Stimulated activated CD4-positive, alpha-beta T cell treated with anti-CD3 and anti-CD28 coated beads, Interleukin-2, amount 100 ng/mL, for 4 hours (primary cell): ENCODE results near the gene TPRN.

Source experiments
- DNase-seq: peaks from one replicate; pipeline ENCODE4 v3.0.0-alpha.2; 2020; ENCODE audit warnings: low read depth

The TPRN gene

DNA sequence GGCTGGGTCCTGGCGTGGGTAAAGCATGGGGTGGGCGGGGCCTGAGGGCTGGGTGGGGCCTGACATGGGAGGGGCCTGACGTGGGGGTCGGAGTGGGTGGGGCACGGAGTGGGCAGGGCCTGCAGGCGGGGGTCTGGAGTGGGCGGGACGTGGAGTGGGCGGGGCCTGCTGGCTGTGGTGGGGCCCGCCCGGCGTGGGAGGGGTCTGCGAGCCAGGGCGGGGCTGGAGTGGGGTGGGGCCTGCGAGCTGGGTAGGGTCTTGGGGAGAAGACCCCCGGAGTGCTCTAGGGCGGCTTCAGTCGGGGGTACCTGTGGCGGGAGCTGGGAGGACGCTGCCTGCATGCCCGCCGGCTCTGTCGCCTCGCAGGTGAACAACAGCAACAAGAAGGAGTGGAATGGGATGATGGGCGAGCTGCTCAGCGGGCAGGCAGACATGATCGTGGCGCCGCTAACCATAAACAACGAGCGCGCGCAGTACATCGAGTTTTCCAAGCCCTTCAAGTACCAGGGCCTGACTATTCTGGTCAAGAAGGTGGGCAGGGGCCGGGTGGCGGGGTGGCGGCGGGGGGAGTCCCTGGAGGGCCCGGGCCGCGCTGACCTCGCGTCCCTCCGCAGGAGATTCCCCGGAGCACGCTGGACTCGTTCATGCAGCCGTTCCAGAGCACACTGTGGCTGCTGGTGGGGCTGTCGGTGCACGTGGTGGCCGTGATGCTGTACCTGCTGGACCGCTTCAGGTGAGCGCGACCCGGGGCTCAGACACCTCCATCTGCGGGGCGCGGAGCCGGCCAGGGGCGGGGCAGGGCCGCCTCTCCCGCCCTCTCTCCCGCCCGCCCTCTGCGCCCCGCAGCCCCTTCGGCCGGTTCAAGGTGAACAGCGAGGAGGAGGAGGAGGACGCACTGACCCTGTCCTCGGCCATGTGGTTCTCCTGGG is 38.7 kb downstream of the TPRN start:
- DNase-seq: no peak

DNA sequence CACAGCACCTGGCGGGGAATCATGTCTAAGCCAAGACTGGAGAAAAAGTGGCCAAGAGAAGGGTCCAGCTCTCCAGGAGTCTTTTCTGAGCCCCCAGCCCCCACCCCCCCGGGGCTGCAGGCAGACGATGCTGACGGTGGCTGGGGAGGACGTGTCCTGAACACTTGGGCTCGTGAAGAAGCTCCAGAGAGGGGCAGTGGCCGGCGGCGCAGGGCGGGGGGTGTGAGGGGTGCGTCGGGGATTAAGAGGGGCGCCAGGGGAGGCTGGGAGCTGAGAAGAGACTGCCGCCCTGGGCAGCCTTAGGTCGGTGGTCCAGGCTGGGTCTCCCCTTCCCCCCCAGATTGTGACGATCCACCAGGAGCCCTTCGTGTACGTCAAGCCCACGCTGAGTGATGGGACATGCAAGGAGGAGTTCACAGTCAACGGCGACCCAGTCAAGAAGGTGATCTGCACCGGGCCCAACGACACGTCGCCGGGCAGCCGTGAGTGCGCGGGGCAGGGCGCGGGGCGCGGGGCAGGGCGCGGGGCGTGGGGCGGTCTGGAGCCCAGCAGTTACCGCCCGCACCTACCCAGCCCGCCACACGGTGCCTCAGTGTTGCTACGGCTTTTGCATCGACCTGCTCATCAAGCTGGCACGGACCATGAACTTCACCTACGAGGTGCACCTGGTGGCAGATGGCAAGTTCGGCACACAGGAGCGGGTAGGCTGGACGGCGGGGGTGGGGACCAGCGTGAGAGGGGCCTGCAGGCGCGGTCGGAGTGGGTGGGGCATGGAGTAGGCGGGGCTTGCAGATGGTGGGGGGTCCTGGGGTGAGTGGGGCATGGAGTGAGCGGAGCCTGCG is 39.6 kb downstream of the TPRN start:
- no peak for DNase-seq

DNA sequence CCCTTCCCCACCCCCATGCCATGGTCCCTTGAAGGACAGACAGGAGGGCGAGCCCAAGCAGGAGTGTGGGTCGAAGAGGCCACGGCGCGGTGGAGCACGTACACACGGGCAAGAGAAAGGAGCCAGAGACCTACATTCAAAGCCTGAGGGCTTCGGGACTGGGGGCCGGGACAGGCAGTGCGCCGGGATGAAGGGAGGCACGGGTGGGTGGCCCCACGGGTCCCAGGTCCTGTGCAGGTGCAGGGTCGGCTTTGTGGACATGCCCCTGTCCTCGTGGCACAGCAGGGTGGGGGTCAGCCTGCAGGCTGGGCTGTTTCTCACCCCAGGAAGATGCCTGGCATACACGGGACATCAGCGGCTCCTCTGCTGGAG is 40.5 kb downstream of the TPRN start:
- no peak for DNase-seq

DNA sequence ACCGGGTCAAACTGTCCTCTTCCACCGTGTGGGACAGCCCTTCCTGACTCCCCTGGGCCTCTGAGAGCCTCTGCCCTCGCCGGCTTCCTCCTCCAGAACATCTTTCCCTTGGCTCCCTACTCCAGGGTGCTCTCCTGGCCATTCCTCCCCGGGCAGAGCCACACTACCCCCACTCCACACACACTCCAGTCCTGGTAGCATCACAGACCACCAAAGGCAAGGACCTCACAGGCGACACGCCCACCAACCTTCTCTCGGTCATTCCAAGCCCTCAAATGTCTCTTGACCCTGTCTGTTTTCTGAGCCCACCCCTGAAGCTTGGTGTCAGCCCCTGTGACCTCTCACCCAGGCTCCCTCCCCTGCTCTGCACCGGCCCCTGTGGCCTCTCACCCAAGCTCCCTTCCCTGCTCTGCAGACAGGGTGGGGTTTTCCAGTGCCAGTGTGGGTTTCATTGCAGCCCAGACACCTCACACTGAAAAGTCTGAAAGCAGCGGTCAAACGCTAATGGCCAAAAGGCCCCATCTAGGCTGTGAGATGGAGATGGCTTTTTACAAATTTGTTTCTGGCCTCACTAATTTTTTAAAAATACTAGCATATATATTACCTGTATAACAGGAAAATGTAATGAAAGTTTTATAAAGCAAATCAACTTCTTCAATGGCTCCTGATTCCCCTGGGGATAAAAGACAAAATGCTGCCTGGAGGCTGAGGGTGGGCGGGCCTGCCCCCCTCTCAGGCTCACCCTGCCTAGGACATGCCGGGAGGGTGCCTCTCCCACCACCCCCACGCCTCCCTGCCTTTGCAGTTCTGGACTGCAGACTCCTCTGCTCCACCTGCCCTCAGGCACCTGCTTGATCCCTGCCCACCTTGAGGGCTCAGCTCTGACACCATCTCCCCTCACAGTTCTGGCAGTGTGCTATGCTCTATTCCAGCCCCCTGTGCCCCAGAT is 41.2 kb downstream of the TPRN start:
- no peak for DNase-seq

DNA sequence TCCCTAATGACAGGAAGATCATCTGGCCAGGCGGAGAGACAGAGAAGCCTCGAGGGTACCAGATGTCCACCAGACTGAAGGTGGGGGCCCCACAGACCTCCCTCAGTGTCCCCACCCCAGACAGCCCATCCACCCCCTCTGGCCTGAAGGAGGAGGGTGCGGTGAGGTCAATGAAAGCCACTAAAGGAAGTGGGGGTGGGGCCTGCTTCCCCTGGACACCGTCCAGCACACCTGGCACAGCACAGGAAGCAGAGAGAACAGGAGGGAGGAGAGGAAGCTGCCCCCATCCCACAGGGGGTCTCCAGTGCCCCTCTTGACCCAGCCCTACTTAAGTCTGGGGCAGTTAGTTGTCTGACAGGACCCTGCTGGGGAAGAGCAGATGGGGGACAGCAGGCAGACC is 41.9 kb downstream of the TPRN start:
- DNase-seq: no peak

DNA sequence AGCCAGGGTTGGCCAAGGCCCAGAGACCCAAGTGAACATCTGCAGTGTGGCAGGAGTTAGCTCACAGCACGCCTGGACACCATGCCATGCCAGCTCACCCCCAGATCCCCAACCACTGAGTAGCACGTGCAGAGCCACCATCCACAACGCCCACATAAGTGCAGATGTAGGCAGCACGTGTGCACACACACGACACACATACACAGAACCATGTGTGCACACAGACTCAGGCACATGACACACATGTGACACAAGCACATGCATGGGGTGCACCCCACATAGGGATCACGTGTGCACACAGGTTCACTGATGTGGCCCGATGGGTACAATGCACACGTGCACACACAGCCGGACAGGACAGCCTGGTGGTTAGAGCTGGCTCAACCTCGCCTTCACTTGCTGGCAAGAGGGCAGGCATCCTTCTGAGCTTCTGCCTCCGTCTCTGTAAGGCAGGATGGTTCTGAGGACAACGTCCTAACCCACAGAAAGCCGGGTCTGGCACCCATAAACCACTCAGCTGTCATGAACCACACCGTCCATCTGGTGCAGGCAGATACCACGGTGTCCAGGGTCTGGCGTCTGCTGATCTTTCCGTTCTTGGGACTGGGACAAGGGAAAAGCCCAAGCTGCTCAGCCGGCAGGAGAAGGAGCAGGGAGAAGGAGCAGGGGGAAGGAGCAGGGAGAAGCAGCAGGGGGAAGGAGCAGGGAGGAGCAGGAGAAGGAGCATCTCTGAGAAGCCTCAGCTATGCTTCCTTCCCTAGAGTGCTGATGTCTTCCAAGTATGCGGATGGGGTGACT is 42.7 kb downstream of the TPRN start:
- DNase-seq: no peak

DNA sequence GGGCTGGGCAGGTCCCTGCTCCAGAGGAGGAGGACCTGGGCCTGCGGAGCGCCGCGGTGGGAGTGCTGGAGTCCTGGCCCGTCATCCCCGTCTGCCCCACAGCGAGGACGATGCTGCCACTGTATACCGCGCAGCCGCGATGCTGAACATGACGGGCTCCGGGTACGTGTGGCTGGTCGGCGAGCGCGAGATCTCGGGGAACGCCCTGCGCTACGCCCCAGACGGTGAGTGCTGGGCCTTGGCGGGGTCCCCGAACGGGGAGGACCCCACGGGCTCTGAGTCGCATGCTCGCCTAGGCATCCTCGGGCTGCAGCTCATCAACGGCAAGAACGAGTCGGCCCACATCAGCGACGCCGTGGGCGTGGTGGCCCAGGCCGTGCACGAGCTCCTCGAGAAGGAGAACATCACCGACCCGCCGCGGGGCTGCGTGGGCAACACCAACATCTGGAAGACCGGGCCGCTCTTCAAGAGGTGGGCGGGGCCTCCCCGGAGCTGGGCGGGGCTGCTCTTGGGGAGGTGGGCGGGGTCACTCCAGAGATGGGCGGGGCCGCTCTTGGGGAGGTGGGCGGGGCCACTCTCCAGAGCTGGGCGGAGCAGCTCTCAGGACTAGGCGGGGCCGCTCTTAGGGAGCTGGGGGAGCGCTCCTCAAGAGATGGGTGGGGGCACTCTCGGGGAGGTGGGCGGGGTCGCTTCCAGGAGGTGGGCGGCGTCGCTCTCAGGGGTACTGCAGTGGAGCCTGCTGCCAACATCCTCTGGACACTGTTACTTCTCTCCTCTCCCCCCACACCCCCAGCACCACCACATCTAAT is 43.8 kb downstream of the TPRN start:
- DNase-seq: peak; percentile 74

DNA sequence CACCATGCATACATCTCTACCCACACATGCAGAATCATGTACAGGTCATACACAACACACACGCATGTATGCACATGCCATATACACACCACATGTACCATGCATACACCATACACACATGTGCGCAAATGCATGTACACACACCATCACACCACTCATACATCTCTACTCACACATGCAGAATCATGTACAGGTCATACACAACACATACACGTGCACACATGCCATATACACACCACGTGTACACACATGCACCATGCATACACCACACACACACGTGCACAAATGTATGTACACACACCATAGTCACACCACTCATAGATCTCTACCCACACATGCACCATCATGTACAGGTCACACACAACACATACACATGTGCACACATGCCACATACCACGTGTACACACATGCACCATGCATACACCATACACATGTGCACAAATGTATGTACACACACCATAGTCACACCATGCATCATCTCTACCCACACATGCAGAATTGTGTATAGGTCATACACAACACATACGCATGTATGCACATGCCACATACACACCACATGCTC is 47.6 kb downstream of the TPRN start:
- DNase-seq: no peak

DNA sequence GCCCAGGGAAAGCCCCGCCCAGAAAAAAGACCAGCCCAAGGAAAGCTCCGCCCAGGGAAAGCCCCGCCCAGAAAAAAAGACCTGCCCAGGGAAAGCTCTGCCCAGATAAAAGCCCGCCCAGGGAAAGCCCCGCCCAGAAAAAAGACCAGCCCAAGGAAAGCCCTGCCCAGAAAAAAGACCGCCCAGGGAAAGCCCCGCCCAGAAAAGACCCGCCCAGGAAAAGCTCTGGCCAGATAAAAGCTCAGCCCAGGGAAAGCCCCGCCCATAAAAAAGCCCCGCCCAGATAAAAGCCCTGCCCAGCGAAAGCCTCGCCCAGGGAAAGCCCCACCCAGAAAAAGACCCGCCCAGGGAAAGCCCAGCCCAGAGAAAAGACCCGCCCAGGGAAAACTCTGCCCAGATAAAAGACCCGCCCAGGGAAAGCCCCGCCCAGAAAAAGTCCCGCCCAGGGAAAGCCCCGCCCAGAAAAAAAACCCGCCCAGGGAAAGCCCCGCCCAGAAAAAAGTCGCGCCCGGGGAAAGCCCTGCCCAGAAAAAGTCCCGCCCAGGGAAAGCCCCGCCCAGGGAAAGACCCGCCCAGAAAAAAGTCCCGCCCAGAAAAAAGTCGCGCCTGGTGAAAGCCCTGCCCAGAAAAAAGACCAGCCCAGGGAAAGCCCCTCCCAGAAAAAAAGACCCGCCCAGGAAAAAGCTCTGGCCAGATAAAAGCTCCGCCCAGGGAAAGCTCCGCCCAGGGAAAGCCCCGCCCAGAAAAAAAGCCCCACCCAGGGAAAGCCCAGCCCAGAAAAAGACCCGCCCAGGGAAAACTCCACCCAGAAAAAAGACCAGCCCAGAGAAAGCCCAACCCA is 49.7 kb downstream of the TPRN start:
- DNase-seq: peak; percentile 20

DNA sequence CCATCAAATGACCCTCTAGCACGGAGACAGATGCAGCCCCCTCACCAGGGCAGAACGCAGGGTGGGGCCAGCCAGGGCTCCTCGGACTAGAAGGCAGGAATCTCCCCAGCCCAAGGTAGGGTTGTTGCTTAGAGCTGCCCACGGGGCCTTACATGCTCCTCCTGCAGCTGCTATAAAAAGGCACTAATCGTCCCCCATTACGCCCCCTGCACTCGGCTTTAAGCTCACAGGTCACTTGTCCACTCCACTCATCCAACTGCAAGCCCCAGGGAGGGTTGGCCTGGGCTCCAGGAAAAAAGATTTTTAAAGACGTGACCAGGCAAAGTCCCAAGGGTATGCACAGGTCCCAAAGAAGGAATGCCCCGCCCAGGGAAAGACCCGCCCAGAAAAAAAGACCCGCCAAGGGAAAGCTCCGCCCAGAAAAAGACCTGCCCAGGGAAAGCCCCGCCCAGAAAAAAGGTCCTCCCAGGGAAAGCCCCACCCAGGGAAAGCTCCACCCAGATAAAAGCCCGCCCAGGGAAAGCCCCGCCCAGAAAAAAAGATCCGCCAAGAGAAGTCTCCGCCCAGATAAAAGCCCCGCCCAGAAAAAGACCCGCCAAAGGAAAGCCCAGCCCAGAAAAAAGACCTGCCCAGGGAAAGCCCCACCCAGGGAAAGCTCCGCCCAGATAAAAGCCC is 50.5 kb downstream of the TPRN start:
- DNase-seq: no peak

DNA sequence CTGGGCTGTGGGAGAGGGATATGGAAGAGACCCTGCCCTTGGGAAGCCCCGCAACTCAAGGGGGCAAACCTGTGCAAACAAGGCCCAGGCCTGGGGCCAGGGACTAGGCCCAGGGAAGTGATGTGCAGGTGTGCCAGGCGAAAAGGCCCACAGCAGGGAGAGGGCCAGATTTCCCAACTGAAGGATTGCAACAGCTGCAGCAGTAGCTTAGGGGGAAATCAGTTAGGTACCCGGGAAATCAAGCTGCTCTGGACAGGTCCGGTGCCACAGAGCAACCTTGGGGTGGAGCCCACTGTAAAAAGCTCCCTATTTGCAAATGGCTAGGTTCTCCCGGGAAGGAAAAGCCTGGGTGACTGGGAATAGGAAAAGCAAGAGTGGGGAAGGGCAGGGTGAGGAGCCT is 51.2 kb downstream of the TPRN start:
- DNase-seq: no peak

DNA sequence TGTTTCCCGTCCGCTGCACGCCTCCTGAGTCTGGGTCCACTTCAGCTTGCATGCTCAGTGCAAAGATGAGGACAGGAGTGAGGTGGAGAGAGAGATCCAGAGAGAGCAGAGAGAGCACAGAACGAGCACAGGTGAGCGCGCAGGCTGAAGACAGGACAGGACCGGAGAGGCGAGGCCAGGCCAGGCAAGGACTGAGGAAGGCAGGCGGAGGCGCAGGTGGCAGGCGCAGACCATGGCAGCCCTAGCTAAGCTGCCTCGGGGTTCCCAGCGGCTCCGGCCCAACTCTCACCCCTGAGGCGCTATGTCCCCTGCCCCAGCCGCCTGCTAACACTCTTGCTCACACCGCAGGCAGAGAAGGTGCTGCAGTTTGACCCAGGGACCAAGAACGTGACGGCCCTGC is 51.9 kb downstream of the TPRN start:
- no peak for DNase-seq

DNA sequence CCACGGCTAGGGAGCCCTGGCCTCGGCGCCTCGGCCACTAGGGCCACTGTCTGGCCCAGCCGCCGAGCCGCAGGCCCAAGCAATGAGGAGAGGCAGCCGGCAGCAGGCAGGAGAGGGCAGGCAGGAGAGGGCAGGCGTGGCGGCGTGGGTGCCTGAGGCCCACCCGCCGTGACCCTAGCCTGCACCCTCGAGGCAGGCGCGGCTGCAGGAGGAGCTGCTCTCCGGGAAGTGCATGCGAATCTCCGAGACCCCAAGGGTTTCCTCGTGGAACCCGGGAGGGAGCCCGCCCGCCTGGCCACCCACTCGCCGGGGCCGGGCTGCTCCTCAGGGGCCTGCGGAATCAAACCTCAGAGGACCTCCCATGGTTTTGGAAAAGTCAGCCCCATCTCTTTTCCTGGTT is 52.3 kb downstream of the TPRN start:
- no peak for DNase-seq

DNA sequence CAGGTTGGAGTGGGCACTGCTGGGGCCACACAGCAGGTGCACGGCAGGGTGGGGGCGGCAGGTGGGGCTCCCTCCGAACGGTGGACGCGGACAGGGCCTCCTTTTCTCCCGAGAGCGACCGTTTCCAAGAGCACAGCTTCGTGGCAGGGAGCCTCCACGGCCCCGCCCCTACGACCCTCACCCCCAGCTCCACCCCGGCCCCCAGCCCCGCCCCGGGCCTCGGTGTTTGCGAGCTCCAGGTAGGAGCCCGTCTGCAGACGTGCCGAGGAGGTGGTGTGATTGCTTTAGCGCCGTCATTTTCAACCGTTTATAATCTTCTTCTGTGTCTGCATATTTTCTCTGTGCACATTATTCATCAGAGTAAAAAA is 52.8 kb downstream of the TPRN start:
- no peak for DNase-seq

DNA sequence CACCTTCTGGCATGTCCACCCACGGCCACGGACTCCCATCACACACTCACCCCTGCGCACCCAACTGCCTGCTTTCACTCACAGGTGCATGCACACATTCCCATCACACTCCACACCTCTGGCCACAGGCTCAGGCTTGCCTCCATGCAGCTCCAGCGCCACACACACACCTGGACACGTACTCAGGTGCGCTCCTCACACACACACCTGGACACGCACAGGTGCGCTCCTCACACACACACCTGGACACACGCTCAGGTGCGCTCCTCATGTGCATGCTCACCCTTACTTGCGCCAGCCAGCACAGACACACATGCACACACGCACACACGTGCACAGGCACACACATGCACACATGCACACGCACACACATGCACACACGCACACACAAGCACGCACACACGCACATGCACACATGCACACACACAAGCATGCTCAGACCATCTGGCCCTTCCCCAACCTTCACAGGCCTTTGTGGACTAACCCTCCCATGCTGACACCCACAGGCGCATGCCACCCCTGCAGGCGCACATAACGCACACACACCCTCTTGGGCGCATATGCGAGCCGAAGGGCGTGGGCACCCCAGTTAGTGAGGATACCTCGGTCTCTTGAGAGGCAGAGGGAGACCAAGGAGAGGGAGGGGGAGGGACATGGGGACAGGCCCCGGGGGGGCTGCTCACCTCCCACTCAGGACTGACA is 53.3 kb downstream of the TPRN start:
- DNase-seq: no peak

DNA sequence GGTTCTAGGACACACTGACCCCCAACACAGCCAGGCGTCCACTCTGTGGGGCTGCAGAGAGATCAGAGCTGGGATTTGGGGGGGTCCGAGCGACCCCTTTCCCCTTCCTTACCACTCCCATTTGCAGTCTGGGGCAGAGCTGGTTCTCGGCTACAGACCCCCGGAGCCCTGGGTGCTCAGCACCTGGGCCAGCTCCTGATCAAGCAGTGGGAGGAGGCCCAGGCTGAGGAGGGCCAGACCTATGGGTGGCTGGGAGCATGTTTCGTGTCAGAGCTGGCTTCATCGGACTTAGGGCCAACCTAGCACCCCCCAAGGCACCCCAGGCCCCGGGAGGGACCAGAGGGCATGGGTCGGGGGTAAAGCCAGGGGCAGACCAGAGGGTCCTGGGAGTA is 54.0 kb downstream of the TPRN start:
- DNase-seq: no peak

DNA sequence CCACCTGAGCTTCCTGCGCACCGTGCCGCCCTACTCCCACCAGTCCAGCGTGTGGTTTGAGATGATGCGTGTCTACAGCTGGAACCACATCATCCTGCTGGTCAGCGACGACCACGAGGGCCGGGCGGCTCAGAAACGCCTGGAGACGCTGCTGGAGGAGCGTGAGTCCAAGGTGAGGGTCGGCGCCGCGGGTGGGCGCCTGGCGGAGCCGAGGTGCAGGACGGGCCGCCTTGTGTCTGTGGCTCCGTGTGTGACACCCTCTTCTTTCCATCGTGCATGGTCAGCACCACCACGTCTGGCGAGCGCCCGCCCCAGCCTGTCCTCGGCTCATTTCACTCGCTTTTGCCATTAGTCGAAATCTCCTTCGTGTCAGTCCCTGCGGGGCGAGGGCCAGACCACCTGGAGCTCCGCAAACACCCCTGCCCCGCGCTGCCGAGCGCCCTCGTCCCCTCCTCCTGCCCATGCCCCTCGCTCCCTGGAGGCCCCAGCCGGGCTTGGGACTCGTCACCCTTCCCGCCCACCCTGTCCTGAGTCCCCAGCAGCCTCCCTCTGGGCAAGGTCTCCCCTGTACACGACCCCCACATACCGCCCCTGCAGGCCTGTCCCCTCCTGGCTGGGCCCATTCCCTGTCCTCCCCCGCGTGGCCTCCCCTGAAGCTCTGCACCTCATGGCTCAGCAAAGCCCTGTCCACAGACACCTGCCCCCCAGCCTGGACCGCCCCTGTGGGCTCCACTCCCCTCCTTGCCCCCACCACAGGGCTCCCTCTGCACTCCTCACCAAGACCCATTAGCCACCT is 54.6 kb downstream of the TPRN start:
- no peak for DNase-seq
